ENCODE data around the gene CTSS.

- TF ChIP-seq CTCF (IDR thresholded peaks at IDR 0.05) (no peak), POLR2A (IDR thresholded peaks at IDR 0.05) (no peak)
These were observed 47.2 kb downstream of the CTSS start for GRCh38 chr1:150718225-150718891.
